ENCODE data around the gene SENP3.
A peak's percentile ranks its signal among the peaks of the same experiment; 100 is the strongest.
"Not testable (repeated sequence)": the region's sequence is repeated elsewhere in the genome, so short reads cannot be mapped to it uniquely, and the experiment has no call there.

Gene SENP3

DNA sequence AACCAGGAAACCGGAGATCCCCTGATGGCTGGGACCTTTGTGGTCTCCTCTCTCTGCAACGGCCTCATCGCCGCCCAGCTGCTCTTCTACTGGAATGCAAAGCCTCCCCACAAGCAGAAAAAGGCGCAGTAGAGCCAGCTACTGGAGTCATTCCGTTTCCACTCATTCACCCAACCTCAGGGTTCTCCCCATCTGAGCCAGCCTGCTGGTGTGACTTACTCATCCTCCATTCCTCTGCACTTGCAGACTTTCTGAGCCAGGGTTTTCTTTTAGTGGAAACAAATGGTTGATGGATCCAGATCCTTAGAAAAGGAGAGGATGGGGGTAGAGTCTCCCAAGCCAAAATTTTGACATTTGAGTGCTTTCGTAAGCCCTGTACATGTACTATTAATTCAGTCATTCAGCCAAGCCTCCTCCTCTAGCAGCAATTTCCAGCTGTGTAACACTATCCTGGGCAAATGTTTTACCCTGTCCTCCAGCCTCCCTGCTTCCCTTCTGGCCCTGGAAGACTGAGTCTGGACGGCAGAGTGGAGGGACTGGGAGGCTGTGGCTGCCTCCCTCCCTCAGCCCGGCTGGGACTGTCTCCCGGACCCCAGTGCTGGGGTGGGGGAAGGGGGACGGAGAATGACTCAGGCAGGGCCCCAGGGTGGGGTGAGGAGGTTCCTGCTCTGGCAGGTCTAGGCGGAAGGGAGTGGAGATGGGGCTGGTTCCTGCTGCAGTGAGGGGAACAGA is 25.9 kb downstream of the SENP3 start:
- H3K36me3 ChIP-seq (ENCODE audit: control insufficient read depth, insufficient read depth, low read length), result peaks cover 7% of the 10 kb centered on the region; the same call in 1 of the 2 replicates

DNA sequence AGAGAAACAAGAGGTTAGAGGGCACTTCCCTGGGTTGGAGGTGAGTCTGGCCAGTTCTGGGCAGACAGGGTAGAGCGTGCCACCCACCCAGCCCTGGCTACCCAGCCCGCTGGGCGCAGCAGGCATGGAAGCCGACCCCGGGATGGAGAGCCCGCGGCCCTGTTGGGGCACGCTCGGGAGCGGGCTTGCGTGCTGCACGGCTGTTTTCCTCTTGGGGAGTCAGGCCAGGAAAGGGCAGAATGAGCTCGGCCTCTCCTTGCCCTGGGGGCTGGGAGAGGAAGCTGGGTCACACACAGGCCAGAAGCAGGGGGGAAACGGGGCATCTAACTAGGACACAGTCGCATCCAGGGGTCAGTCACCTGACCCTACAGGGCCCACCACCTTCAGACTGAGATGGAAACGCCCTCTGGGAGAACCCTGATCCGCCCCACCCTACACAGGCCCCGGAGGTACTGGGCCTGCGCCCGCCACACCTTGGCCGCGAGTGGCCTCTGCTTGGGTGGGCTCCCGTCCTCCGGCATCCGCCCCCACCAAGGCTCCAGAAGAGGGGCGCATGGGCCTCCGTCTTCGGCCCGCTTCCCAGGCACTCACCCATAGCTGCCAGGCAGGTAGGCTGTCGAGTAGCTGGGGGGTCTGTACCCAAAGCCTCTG is 27.0 kb downstream of the SENP3 start:
- H3K4me3 ChIP-seq (ENCODE audit: low read length), result peak overlapping the region; percentile 57; the same call in 1 of the 2 replicates
- DNase-seq (ENCODE audit: low read depth, low spot score), result no peak
- WGBS (ENCODE audit: insufficient coverage, insufficient read length), result no CpG with 5 or more reads among the region's 30 CpGs
- H3K4me1 ChIP-seq (ENCODE audit: control insufficient read depth, insufficient read depth, low read length), result peaks cover 5% of the 10 kb centered on the region; the same call in 1 of the 2 replicates
- H3K9me3 ChIP-seq (ENCODE audit: control insufficient read depth, insufficient read depth, low read length), result no peaks in the 10 kb centered on the region
- H3K27me3 ChIP-seq (ENCODE audit: control insufficient read depth, insufficient read depth, low read length), result no peaks in the 10 kb centered on the region
- no peak overlapping the region for H3K27ac ChIP-seq (ENCODE audit: low read length)
- H3K36me3 ChIP-seq (ENCODE audit: control insufficient read depth, insufficient read depth, low read length), result peaks cover 8% of the 10 kb centered on the region; the same call in 1 of the 2 replicates

More for the DNA sequence above, 25.9 kb downstream of the SENP3 start:
- Histone ChIP-seq H3K27me3 (ENCODE audit: control insufficient read depth, insufficient read depth, low read length) (no peaks in the 10 kb centered on the region), H3K27ac (ENCODE audit: low read length) (no peak overlapping the region), H3K4me1 (ENCODE audit: control insufficient read depth, insufficient read depth, low read length) (peaks cover 7% of the 10 kb centered on the region; the same call in 1 of the 2 replicates), H3K9me3 (ENCODE audit: control insufficient read depth, insufficient read depth, low read length) (no peaks in the 10 kb centered on the region), H3K4me3 (ENCODE audit: low read length) (no peak overlapping the region)
- no CpG with 5 or more reads among the region's 12 CpGs for WGBS (ENCODE audit: insufficient coverage, insufficient read length)
- DNase-seq (ENCODE audit: low read depth, low spot score), result no peak

GRCh38 chr17:7589204-7589868 is 27.6 kb downstream of the SENP3 start:
- DNase-seq (ENCODE audit: low read depth, low spot score), result peak; percentile 85
- Histone ChIP-seq H3K9me3 (ENCODE audit: control insufficient read depth, insufficient read depth, low read length) (no peaks in the 10 kb centered on the region), H3K4me3 (ENCODE audit: low read length) (peak overlapping the region; percentile 57; the same call in 1 of the 2 replicates), H3K27me3 (ENCODE audit: control insufficient read depth, insufficient read depth, low read length) (no peaks in the 10 kb centered on the region), H3K36me3 (ENCODE audit: control insufficient read depth, insufficient read depth, low read length) (peaks cover 9% of the 10 kb centered on the region; the same call in 1 of the 2 replicates), H3K4me1 (ENCODE audit: control insufficient read depth, insufficient read depth, low read length) (peaks cover 5% of the 10 kb centered on the region; the same call in 1 of the 2 replicates), H3K27ac (ENCODE audit: low read length) (no peak overlapping the region)
- WGBS (ENCODE audit: insufficient coverage, insufficient read length), result no CpG with 5 or more reads among the region's 56 CpGs

DNA sequence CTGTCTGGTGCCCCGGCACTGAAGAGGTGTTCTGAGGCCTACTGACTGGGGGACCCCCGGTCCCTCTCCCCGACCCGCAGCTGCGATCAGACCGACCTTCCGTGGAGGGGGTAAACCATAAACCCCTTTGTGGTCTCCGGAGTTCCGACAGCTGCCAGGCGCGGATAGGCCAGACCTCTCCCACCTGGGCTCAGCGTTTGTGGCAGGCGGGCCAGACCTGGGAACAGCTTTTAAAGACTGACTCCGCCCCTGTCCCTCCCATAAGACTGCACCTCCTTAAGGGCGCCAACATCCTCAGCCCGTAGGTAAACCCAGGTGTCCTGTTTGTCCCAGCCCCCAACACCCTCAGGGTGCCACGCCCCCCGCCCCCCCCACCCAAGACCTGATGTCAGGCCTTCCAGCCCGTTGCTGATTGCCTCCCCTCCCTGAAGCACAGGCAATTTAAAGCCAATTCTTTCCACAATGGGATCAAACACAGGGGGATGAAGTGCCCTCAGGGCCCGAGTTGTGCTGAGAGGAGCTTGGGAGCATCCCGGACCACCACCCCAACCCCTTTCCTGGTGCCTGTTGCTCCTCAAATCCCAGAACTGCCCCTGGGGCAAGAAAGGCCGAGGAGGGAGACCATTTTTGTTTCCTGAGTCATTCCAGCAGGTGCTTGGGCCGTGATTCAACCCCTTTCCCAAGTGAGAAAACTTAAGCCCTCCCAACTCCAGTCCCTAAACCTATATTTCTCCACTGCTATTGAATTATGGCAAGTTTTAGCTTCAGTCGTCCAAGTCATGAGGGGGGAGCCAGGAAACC is 28.4 kb downstream of the SENP3 start, which contains the start of gene SOX15:
Gene SOX15, minus strand, starts transcription at position 204 of the 801 bp plus-strand sequence. CDS start 418 bp downstream, outside the sequence.
- peak within 1 kb of the TSS; percentile 57; the same call in 1 of the 2 replicates for H3K4me3 ChIP-seq (ENCODE audit: low read length)
- H3K9me3 ChIP-seq (ENCODE audit: control insufficient read depth, insufficient read depth, low read length), result no peaks in the 10 kb centered on the region
- H3K27me3 ChIP-seq (ENCODE audit: control insufficient read depth, insufficient read depth, low read length), result no peaks in the 10 kb centered on the region
- H3K36me3 ChIP-seq (ENCODE audit: control insufficient read depth, insufficient read depth, low read length), result peaks cover 9% of the 10 kb centered on the region; the same call in 1 of the 2 replicates
- no peak within 1 kb of the TSS for H3K27ac ChIP-seq (ENCODE audit: low read length)
- H3K4me1 ChIP-seq (ENCODE audit: control insufficient read depth, insufficient read depth, low read length), result peaks cover 5% of the 10 kb centered on the region; the same call in 1 of the 2 replicates
- WGBS (ENCODE audit: insufficient coverage, insufficient read length), result no CpG with 5 or more reads among the region's 24 CpGs
- DNase-seq (ENCODE audit: low read depth, low spot score), result no peak

DNA sequence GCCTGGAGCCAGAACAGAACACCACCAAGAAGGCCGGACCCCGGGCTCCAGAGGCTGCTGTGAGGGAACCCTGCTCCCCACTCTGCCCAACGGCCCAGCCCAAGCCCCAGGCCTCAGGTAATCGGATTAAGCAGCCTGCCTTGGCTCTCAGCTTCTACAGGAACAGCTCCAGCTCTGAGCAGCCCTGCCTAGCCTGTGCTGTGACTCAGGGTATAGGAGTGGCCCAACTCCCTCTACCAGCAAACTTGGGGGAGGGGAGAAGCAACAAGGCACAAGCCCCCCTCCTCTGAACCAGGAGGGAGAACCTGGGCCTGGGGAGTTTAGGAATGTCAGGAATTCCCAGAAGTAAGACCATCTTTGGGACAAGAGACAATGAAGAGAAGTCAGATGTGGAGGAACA is 29.0 kb downstream of the SENP3 start:
- no peaks in the 10 kb centered on the region for H3K9me3 ChIP-seq (ENCODE audit: control insufficient read depth, insufficient read depth, low read length)
- H3K27me3 ChIP-seq (ENCODE audit: control insufficient read depth, insufficient read depth, low read length), result no peaks in the 10 kb centered on the region
- no peak overlapping the region for H3K4me3 ChIP-seq (ENCODE audit: low read length)
- no CpG with 5 or more reads among the region's 4 CpGs for WGBS (ENCODE audit: insufficient coverage, insufficient read length)
- DNase-seq (ENCODE audit: low read depth, low spot score), result no peak
- H3K4me1 ChIP-seq (ENCODE audit: control insufficient read depth, insufficient read depth, low read length), result peaks cover 5% of the 10 kb centered on the region; the same call in 1 of the 2 replicates
- peaks cover 11% of the 10 kb centered on the region; the same call in 1 of the 2 replicates for H3K36me3 ChIP-seq (ENCODE audit: control insufficient read depth, insufficient read depth, low read length)
- no peak overlapping the region for H3K27ac ChIP-seq (ENCODE audit: low read length)

DNA sequence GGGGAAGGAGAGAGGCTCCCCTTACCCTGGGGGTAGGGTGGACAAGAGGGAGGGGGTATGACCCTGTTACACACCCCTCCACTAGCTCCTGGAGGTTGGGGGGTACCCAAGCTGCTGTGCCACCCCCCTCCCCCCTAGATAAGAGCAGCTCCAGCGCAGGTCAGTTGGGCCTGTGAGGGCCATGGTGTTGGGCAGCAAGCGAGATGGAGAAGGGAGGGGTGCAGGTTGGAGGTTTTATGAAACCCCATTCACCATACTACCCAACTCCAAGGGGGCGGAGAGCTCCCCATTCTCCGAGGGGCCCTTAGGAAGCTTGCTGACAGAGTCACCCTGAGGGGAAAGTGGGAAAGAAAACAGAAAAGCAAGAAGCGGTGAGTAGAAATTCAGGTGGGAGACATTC is 29.9 kb downstream of the SENP3 start:
- Histone ChIP-seq H3K4me3 (ENCODE audit: low read length) (no peak overlapping the region), H3K9me3 (ENCODE audit: control insufficient read depth, insufficient read depth, low read length) (no peaks in the 10 kb centered on the region), H3K36me3 (ENCODE audit: control insufficient read depth, insufficient read depth, low read length) (peaks cover 14% of the 10 kb centered on the region; the same call in 1 of the 2 replicates), H3K4me1 (ENCODE audit: control insufficient read depth, insufficient read depth, low read length) (peaks cover 5% of the 10 kb centered on the region; the same call in 1 of the 2 replicates), H3K27me3 (ENCODE audit: control insufficient read depth, insufficient read depth, low read length) (no peaks in the 10 kb centered on the region), H3K27ac (ENCODE audit: low read length) (no peak overlapping the region)
- WGBS (ENCODE audit: insufficient coverage, insufficient read length), result no CpG with 5 or more reads among the region's 5 CpGs
- no peak for DNase-seq (ENCODE audit: low read depth, low spot score)

- H3K9me3 ChIP-seq (ENCODE audit: control insufficient read depth, insufficient read depth, low read length), result no peaks in the 10 kb centered on the region
- no peaks in the 10 kb centered on the region for H3K27me3 ChIP-seq (ENCODE audit: control insufficient read depth, insufficient read depth, low read length)
- H3K4me1 ChIP-seq (ENCODE audit: control insufficient read depth, insufficient read depth, low read length), result peaks cover 5% of the 10 kb centered on the region; the same call in 1 of the 2 replicates
- DNase-seq (ENCODE audit: low read depth, low spot score), result no peak
- H3K4me3 ChIP-seq (ENCODE audit: low read length), result no peak overlapping the region
- no peak overlapping the region for H3K27ac ChIP-seq (ENCODE audit: low read length)
- H3K36me3 ChIP-seq (ENCODE audit: control insufficient read depth, insufficient read depth, low read length), result peaks cover 14% of the 10 kb centered on the region; the same call in 1 of the 2 replicates
- WGBS (ENCODE audit: insufficient coverage, insufficient read length), result no CpG with 5 or more reads among the region's 23 CpGs
Measured at GRCh38 chr17:7592422-7593021, 30.8 kb downstream of the SENP3 start.

- Histone ChIP-seq H3K9me3 (ENCODE audit: control insufficient read depth, insufficient read depth, low read length) (no peaks in the 10 kb centered on the region), H3K36me3 (ENCODE audit: control insufficient read depth, insufficient read depth, low read length) (peaks cover 14% of the 10 kb centered on the region; the same call in 1 of the 2 replicates), H3K4me3 (ENCODE audit: low read length) (no peak overlapping the region), H3K4me1 (ENCODE audit: control insufficient read depth, insufficient read depth, low read length) (peaks cover 4% of the 10 kb centered on the region; the same call in 1 of the 2 replicates), H3K27me3 (ENCODE audit: control insufficient read depth, insufficient read depth, low read length) (no peaks in the 10 kb centered on the region), H3K27ac (ENCODE audit: low read length) (no peak overlapping the region)
- no peak for DNase-seq (ENCODE audit: low read depth, low spot score)
- no CpG with 5 or more reads among the region's 12 CpGs for WGBS (ENCODE audit: insufficient coverage, insufficient read length)
Measured at GRCh38 chr17:7593296-7593695, 31.6 kb downstream of the SENP3 start.

DNA sequence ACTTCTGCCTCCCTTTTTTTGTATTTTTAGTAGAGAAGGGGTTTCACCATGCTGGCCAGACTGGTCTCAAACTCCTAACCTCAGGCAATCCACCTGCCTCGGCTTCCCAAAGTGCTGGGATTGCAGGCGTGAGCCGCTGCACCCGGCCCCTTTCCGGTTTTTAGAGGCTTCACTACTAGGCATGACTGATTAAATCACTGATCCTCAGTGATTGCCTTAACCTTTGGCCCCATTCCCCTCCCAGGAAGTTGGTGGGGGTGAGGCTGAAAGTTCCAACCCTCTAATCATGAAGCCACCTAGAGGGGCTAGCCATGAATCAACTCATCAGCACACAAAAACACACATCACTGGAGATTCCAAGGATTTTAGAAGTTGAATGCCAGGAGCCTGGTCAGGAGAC is 35.8 kb downstream of the SENP3 start:
- not testable (repeated sequence) for H3K27me3 ChIP-seq (ENCODE audit: control insufficient read depth, insufficient read depth, low read length); H3K36me3 ChIP-seq (ENCODE audit: control insufficient read depth, insufficient read depth, low read length); H3K27ac ChIP-seq (ENCODE audit: low read length)

More for the DNA sequence above, 35.8 kb downstream of the SENP3 start:
- H3K4me3 ChIP-seq (ENCODE audit: low read length); DNase-seq (ENCODE audit: low read depth, low spot score); H3K4me1 ChIP-seq (ENCODE audit: control insufficient read depth, insufficient read depth, low read length); H3K9me3 ChIP-seq (ENCODE audit: control insufficient read depth, insufficient read depth, low read length): not testable (repeated sequence)
- WGBS (ENCODE audit: insufficient coverage, insufficient read length), result no CpG with 5 or more reads among the region's 5 CpGs
